Measurements from ENCODE around the gene CPTP. TPM values are rescaled to one million over a fixed set of nuclear protein-coding genes. Genes with fewer than 3 reads are reported as not detected.

The CPTP gene
- polyA plus RNA-seq, 1 donor from 2014 or later: 9.9 TPM

DNA sequence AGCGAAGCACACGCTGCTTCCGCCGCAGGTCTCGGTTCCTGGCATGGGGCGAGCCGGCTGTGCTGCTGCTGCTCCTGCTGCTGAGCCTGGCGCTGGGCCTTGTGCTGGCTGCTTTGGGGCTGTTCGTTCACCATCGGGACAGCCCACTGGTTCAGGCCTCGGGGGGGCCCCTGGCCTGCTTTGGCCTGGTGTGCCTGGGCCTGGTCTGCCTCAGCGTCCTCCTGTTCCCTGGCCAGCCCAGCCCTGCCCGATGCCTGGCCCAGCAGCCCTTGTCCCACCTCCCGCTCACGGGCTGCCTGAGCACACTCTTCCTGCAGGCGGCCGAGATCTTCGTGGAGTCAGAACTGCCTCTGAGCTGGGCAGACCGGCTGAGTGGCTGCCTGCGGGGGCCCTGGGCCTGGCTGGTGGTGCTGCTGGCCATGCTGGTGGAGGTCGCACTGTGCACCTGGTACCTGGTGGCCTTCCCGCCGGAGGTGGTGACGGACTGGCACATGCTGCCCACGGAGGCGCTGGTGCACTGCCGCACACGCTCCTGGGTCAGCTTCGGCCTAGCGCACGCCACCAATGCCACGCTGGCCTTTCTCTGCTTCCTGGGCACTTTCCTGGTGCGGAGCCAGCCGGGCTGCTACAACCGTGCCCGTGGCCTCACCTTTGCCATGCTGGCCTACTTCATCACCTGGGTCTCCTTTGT is 9.1 kb downstream of the CPTP start:
- Histone ChIP-seq H3K4me2 (ENCODE audit: low read length) (no peak overlapping the region), H3K9me2 (ENCODE audit: insufficient read depth, low read length) (no peaks in the 10 kb centered on the region), H3K36me3 (ENCODE audit: insufficient read depth, low read length) (no peaks in the 10 kb centered on the region), H3F3A (ENCODE audit: insufficient read depth, low read length, poor library complexity, severe bottlenecking) (no peaks in the 10 kb centered on the region), H3K9me3 (ENCODE audit: low read length) (no peaks in the 10 kb centered on the region), H3K79me2 (replicated peaks; ENCODE audit: insufficient read depth, low read length) (no peaks in the 10 kb centered on the region), H2AFZ (ENCODE audit: low read depth, low read length) (no peak overlapping the region), H3K27me3 (ENCODE audit: insufficient read depth, low read depth, low read length) (no peaks in the 10 kb centered on the region), H3K27ac (ENCODE audit: low read length) (no peak overlapping the region), H3K9ac (ENCODE audit: low read length) (no peak overlapping the region), H4K20me1 (ENCODE audit: insufficient read depth) (no peaks in the 10 kb centered on the region), H3K4me3 (ENCODE audit: low read length) (no peak overlapping the region)
- no peak for TF ChIP-seq SMC3 (conservative IDR thresholded peaks at IDR 0.05; ENCODE audit: poor library complexity)
- TF ChIP-seq, protein P1, sequence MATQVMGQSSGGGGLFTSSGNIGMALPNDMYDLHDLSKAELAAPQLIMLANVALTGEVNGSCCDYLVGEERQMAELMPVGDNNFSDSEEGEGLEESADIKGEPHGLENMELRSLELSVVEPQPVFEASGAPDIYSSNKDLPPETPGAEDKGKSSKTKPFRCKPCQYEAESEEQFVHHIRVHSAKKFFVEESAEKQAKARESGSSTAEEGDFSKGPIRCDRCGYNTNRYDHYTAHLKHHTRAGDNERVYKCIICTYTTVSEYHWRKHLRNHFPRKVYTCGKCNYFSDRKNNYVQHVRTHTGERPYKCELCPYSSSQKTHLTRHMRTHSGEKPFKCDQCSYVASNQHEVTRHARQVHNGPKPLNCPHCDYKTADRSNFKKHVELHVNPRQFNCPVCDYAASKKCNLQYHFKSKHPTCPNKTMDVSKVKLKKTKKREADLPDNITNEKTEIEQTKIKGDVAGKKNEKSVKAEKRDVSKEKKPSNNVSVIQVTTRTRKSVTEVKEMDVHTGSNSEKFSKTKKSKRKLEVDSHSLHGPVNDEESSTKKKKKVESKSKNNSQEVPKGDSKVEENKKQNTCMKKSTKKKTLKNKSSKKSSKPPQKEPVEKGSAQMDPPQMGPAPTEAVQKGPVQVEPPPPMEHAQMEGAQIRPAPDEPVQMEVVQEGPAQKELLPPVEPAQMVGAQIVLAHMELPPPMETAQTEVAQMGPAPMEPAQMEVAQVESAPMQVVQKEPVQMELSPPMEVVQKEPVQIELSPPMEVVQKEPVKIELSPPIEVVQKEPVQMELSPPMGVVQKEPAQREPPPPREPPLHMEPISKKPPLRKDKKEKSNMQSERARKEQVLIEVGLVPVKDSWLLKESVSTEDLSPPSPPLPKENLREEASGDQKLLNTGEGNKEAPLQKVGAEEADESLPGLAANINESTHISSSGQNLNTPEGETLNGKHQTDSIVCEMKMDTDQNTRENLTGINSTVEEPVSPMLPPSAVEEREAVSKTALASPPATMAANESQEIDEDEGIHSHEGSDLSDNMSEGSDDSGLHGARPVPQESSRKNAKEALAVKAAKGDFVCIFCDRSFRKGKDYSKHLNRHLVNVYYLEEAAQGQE (IDR thresholded peaks at IDR 0.05; ENCODE audit: borderline replicate concordance): no peak
- TF ChIP-seq RAD21 (conservative IDR thresholded peaks at IDR 0.05): no peak
- no peak for TF ChIP-seq TAF1 (IDR thresholded peaks at IDR 0.05; ENCODE audit: low read depth)
- no peak for TF ChIP-seq POLR2AphosphoS5 (IDR thresholded peaks at IDR 0.05)
- TF ChIP-seq MXI1 (conservative IDR thresholded peaks at IDR 0.05; ENCODE audit: poor library complexity, severe bottlenecking): no peak
- no peak for TF ChIP-seq EP300 (conservative IDR thresholded peaks at IDR 0.05; ENCODE audit: poor library complexity, severe bottlenecking)
- no peak for TF ChIP-seq CTCF (IDR thresholded peaks at IDR 0.05; ENCODE audit: poor library complexity, severe bottlenecking)
- no peak for TF ChIP-seq EZH2 (IDR thresholded peaks at IDR 0.05; ENCODE audit: borderline replicate concordance, insufficient read depth, low read length, poor library complexity, severe bottlenecking)

DNA sequence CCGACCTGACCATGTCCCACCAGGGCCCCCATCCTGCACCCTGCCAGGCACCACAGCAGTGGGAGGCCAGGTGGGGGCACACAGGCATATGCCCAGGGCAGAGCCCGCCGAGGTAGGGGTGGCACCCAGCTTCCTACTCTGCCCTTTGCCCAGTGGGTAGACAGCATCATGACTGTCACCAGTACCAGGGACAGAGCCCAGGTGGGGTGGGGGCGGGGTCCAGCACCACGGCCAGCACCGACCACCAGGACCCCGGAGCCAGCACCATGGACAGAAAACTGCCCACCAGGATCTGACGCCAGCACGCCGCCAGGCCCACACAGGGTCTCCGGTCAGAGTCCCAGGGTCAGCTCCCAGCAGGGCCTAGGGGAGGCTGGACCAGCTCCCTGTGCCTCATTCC is 10.2 kb downstream of the CPTP start:
- no peak overlapping the region for H2AFZ ChIP-seq (ENCODE audit: low read depth, low read length)
- H3K27me3 ChIP-seq (ENCODE audit: insufficient read depth, low read depth, low read length): no peaks in the 10 kb centered on the region
- no peak overlapping the region for H3K27ac ChIP-seq (ENCODE audit: low read length)
- no peak overlapping the region for H3K9ac ChIP-seq (ENCODE audit: low read length)
- H3K4me3 ChIP-seq (ENCODE audit: low read length): no peak overlapping the region
- no peaks in the 10 kb centered on the region for H3K79me2 ChIP-seq (replicated peaks; ENCODE audit: insufficient read depth, low read length)
- no peaks in the 10 kb centered on the region for H4K20me1 ChIP-seq (ENCODE audit: insufficient read depth)
- H3K9me3 ChIP-seq (ENCODE audit: low read length): no peaks in the 10 kb centered on the region
- no peak for TF ChIP-seq EZH2 (IDR thresholded peaks at IDR 0.05; ENCODE audit: borderline replicate concordance, insufficient read depth, low read length, poor library complexity, severe bottlenecking)
- TF ChIP-seq SMC3 (conservative IDR thresholded peaks at IDR 0.05; ENCODE audit: poor library complexity): no peak
- no peak for TF ChIP-seq POLR2AphosphoS5 (IDR thresholded peaks at IDR 0.05)
- H3K4me2 ChIP-seq (ENCODE audit: low read length): no peak overlapping the region
- no peaks in the 10 kb centered on the region for H3K36me3 ChIP-seq (ENCODE audit: insufficient read depth, low read length)
- H3F3A ChIP-seq (ENCODE audit: insufficient read depth, low read length, poor library complexity, severe bottlenecking): no peaks in the 10 kb centered on the region
- H3K9me2 ChIP-seq (ENCODE audit: insufficient read depth, low read length): no peaks in the 10 kb centered on the region

Data from neural cell (in vitro differentiated cells).